H9 (cell line): ENCODE measurements around the gene MROH8. TPM values are rescaled to one million over a fixed set of nuclear protein-coding genes. Genes with fewer than 3 reads are reported as not detected.

Experiments
- DNase-seq: peaks from one replicate; pipeline ENCODE4 v3.0.0-alpha.2; 2017
- H2AFZ ChIP-seq: one replicate; pipeline ENCODE4 v1.6.1; 2013; ENCODE audit warnings: mild to moderate bottlenecking, low read length, control low read depth, moderate library complexity
- H2AK5ac ChIP-seq: 2 replicates; pipeline ENCODE4 v1.6.1; 2013; ENCODE audit warnings: low read length, control low read depth, mixed read lengths; ENCODE audit not compliant: insufficient read length
- H2BK120ac ChIP-seq: one replicate; pipeline ENCODE4 v1.6.1; 2013; ENCODE audit warnings: low read depth, mild to moderate bottlenecking, low read length, control low read depth, inconsistent platforms; ENCODE audit not compliant: poor library complexity, severe bottlenecking
- H2BK12ac ChIP-seq: 2 replicates; pipeline ENCODE4 v1.6.1; 2013; ENCODE audit warnings: low read length, control low read depth, mixed read lengths, low read depth; ENCODE audit not compliant: insufficient read length
- H2BK15ac ChIP-seq: 2 replicates; pipeline ENCODE4 v1.6.1; 2013; ENCODE audit warnings: low read depth, low read length, control low read depth
- H2BK20ac ChIP-seq: one replicate; pipeline ENCODE4 v1.6.1; 2013; ENCODE audit warnings: low read depth, mild to moderate bottlenecking, low read length, control low read depth, inconsistent platforms; ENCODE audit not compliant: poor library complexity, severe bottlenecking
- H2BK5ac ChIP-seq: 2 replicates; pipeline ENCODE4 v1.6.1; 2013; ENCODE audit warnings: low read length, control low read depth, mixed read lengths; ENCODE audit not compliant: insufficient read length
- H3K14ac ChIP-seq: 2 replicates; pipeline ENCODE4 v1.6.1; 2013; ENCODE audit warnings: low read length, control low read depth; ENCODE audit not compliant: insufficient read depth
- H3K18ac ChIP-seq: 2 replicates; pipeline ENCODE4 v1.6.1; 2013; ENCODE audit warnings: low read depth, mild to moderate bottlenecking, mixed read lengths, low read length, control low read depth; ENCODE audit not compliant: insufficient read length
- H3K23ac ChIP-seq: 2 replicates; pipeline ENCODE4 v1.6.1; 2013; ENCODE audit warnings: low read length, control low read depth, mixed read lengths, low read depth; ENCODE audit not compliant: insufficient read length
- H3K23me2 ChIP-seq: 2 replicates; pipeline ENCODE4 v1.6.1; 2013; ENCODE audit warnings: low read depth, mild to moderate bottlenecking, mixed read lengths, low read length, control low read depth; ENCODE audit not compliant: insufficient read length, poor library complexity, severe bottlenecking
- H3K27ac ChIP-seq: 2 replicates; pipeline ENCODE4 v1.5.1; 2013; ENCODE audit warnings: low read length, control low read depth, mixed read lengths, low read depth; ENCODE audit not compliant: insufficient read length
- H3K27me3 ChIP-seq: 2 replicates; pipeline ENCODE4 v1.6.1; 2013; ENCODE audit warnings: low read length, control low read depth, inconsistent platforms; ENCODE audit not compliant: insufficient read depth
- H3K4ac ChIP-seq: 2 replicates; pipeline ENCODE4 v1.6.1; 2013; ENCODE audit warnings: low read depth, mild to moderate bottlenecking, control low read depth, inconsistent platforms, low read length, moderate library complexity
- H3K4me1 ChIP-seq: 2 replicates; pipeline ENCODE4 v1.6.1; 2013; ENCODE audit warnings: low read length, control low read depth, inconsistent platforms; ENCODE audit not compliant: insufficient read depth
- H3K4me2 ChIP-seq: 2 replicates; pipeline ENCODE4 v1.6.1; 2013; ENCODE audit warnings: low read length, control low read depth, mixed read lengths; ENCODE audit not compliant: insufficient read length, insufficient read depth
- H3K56ac ChIP-seq: 2 replicates; pipeline ENCODE4 v1.6.1; 2013; ENCODE audit warnings: low read depth, mild to moderate bottlenecking, mixed read lengths, low read length, control low read depth; ENCODE audit not compliant: insufficient read length
- H3K79me1 ChIP-seq: 2 replicates; pipeline ENCODE4 v1.6.1; 2013; ENCODE audit warnings: low read depth, mild to moderate bottlenecking, moderate library complexity, low read length, control low read depth, inconsistent platforms; ENCODE audit not compliant: insufficient read depth, poor library complexity, severe bottlenecking
- H3K79me2 ChIP-seq: 2 replicates; pipeline ENCODE4 v1.6.1; 2013; ENCODE audit warnings: low read length, control low read depth, inconsistent platforms; ENCODE audit not compliant: insufficient read depth
- H3K9ac ChIP-seq: 2 replicates; pipeline ENCODE4 v1.6.1; 2013; ENCODE audit warnings: low read length, control low read depth, mixed read lengths; ENCODE audit not compliant: insufficient read length; ENCODE audit errors: extremely low read depth
- H3K9me3 ChIP-seq: one replicate; pipeline ENCODE4 v1.6.1; 2013; ENCODE audit warnings: low read depth, low read length, inconsistent platforms; ENCODE audit not compliant: control insufficient read depth
- H3T11ph ChIP-seq: one replicate; pipeline ENCODE4 v1.6.1; 2013; ENCODE audit warnings: mild to moderate bottlenecking, low read length, control low read depth, inconsistent platforms
- H4K20me1 ChIP-seq: one replicate; pipeline ENCODE4 v1.6.1; 2013; ENCODE audit not compliant: control insufficient read depth, insufficient read length, insufficient read depth
- H4K5ac ChIP-seq: 2 replicates; pipeline ENCODE4 v1.6.1; 2013; ENCODE audit warnings: low read depth, mild to moderate bottlenecking, mixed read lengths, low read length, control low read depth; ENCODE audit not compliant: insufficient read length
- H4K8ac ChIP-seq: replicated peaks from 2 replicates; pipeline ENCODE4 v1.6.1; 2013; ENCODE audit warnings: low read length, control low read depth, mixed read lengths, low read depth; ENCODE audit not compliant: insufficient read length
- H4K91ac ChIP-seq: 2 replicates; pipeline ENCODE4 v1.6.1; 2013; ENCODE audit warnings: low read depth, mild to moderate bottlenecking, moderate library complexity, mixed read lengths, low read length, control low read depth; ENCODE audit not compliant: insufficient read length
- H3K27ac Mint-ChIP-seq, 3 experiments: 2 replicates in 2 of 3; 3 replicates in 1 of 3; pipeline ENCODE4 v1.8.0; 2020 to 2021; ENCODE audit warnings: mixed read lengths in 3 of 3, mild to moderate bottlenecking in 1 of 3, moderate library complexity in 1 of 3
- H3K27me3 Mint-ChIP-seq: 2 replicates; pipeline ENCODE4 v1.8.0; 2021; ENCODE audit warnings: low read depth, mild to moderate bottlenecking, moderate library complexity, mixed read lengths
- H3K36me3 Mint-ChIP-seq, 3 experiments: 2 replicates in 2 of 3; 3 replicates in 1 of 3; pipeline ENCODE4 v1.8.0; 2020 to 2021; ENCODE audit warnings: low read depth in 3 of 3, mixed read lengths in 3 of 3; ENCODE audit not compliant: insufficient read depth in 1 of 3
- H3K4me1 Mint-ChIP-seq, 2 experiments: 2 replicates each; pipeline ENCODE4 v1.8.0; 2020; ENCODE audit warnings: mixed read lengths in 2 of 2
- H3K4me3 Mint-ChIP-seq, 2 experiments: 2 replicates in 1 of 2; 3 replicates in 1 of 2; pipeline ENCODE4 v1.8.0; 2020 to 2021; ENCODE audit warnings: mild to moderate bottlenecking in 2 of 2, mixed read lengths in 2 of 2, moderate library complexity in 1 of 2
- H3K9me3 Mint-ChIP-seq, 2 experiments: 2 replicates in 1 of 2; 3 replicates in 1 of 2; pipeline ENCODE4 v1.8.0; 2020; ENCODE audit warnings: mild to moderate bottlenecking in 2 of 2, mixed read lengths in 2 of 2, moderate library complexity in 1 of 2
- CTCF ChIP-seq: fragments of 200-600 bp; sonication (generic); conservative IDR thresholded peaks from 3 replicates; pipeline ENCODE4 v1.8.0; 2021; ENCODE audit warnings: antibody characterized with exemption, mild to moderate bottlenecking
- total RNA-seq: library from RNA; stranded (reverse); gene quantifications from 2 replicates; pipeline ENCODE4 v1.2.1, GENCODE V29; 2021

Gene MROH8
- total RNA-seq, 1 experiment from 2014 or later, result 0.90 TPM

DNA sequence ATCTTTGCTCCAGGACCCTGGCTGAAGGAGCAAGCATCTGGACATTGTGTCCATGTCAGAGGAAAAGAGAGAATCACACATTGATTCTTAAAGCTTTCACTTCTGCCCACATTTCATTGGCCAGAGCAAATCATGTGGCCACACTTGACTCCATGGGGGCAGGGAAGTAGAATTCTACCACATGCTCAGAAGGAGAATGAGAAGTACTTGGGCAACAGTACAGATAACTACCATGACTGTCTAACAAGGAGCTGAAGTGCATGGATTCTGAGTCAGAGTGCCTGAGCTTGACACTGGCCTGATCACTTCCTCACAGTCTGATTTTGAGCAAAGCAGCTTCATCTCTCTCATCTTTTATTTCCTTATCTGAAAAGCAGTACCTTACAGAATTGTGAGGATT lies 43.7 kb upstream of the MROH8 start:
- no peaks in the 10 kb centered on the region for H3K23me2 ChIP-seq
- Mint-ChIP-seq H3K4me3 (no peak overlapping the region), H3K27ac (peak overlapping the region in 2 of 3 experiments; percentile 81 to 85; a peak in 3 of 7 replicates), H3K9me3 (no peaks in the 10 kb centered on the region), H3K4me1 (peaks cover 37 to 38% of the 10 kb centered on the region in 2 experiments), H3K36me3 (peaks cover 31 to 72% (median 62%) of the 10 kb centered on the region in 3 experiments), H3K27me3 (no peaks in the 10 kb centered on the region)
- H3K27me3 ChIP-seq, result no peaks in the 10 kb centered on the region
- H2BK20ac ChIP-seq, result no peak overlapping the region
- no peak overlapping the region for H4K5ac ChIP-seq
- no peak overlapping the region for H3K23ac ChIP-seq
- H4K20me1 ChIP-seq, result no peaks in the 10 kb centered on the region
- H3K4me1 ChIP-seq, result 0 out of 2 replicates have a peak, but pooled peaks cover 2% of the 10 kb centered on the region
- H2AFZ ChIP-seq, result no peak overlapping the region
- H3K9me3 ChIP-seq, result no peaks in the 10 kb centered on the region
- H2BK12ac ChIP-seq, result no peak overlapping the region
- no peak overlapping the region for H3K9ac ChIP-seq
- no peak overlapping the region for H3K4me2 ChIP-seq
- no peak overlapping the region for H3T11ph ChIP-seq
- H3K79me1 ChIP-seq, result peaks cover 5% of the 10 kb centered on the region
- no peak overlapping the region for H4K91ac ChIP-seq
- no peak overlapping the region for H2BK120ac ChIP-seq
- H2BK5ac ChIP-seq, result no peak overlapping the region
- no peak overlapping the region for H4K8ac ChIP-seq
- TF ChIP-seq CTCF, result no peak
- H3K56ac ChIP-seq, result no peak overlapping the region
- no peak overlapping the region for H3K27ac ChIP-seq
- H2BK15ac ChIP-seq, result no peak overlapping the region
- no peak overlapping the region for H3K4ac ChIP-seq
- H3K14ac ChIP-seq, result no peak overlapping the region
- DNase-seq, result no peak
- no peak overlapping the region for H2AK5ac ChIP-seq
- no peaks in the 10 kb centered on the region for H3K79me2 ChIP-seq
- H3K18ac ChIP-seq, result no peak overlapping the region
